ENCODE data around the gene TAS2R42. TPM values are rescaled to one million over a fixed set of nuclear protein-coding genes. Genes with fewer than 3 reads are reported as not detected.
A peak's percentile ranks its signal among the peaks of the same experiment; 100 is the strongest.

The TAS2R42 gene, protein sequence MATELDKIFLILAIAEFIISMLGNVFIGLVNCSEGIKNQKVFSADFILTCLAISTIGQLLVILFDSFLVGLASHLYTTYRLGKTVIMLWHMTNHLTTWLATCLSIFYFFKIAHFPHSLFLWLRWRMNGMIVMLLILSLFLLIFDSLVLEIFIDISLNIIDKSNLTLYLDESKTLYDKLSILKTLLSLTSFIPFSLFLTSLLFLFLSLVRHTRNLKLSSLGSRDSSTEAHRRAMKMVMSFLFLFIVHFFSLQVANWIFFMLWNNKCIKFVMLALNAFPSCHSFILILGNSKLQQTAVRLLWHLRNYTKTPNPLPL
- not detected for total RNA-seq

DNA sequence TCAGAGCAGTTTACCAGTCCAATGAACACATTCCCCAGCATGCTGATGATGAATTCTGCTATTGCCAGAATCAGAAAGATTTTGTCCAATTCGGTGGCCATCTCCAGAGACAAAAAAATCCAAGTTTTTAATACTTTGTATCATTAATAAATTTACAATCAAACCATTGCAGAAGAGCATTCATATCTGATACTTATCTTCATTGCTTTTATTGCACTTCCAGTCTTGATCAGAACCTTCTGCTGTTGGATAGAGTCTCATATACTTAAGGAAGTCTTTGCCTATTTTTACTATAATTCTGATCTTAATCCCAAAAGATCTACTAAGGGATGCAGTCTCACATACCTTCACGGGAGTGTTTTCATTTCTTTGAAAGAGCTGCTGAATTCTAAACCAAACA is at the start of gene TAS2R42:
Gene TAS2R42, minus strand, starts transcription at position 101 of the 400 bp plus-strand sequence. Its CDS starts 0 bp downstream, at position 101.
- intact Hi-C loops (cut with DNase I): no loop called here
- TF ChIP-seq EP300 (IDR thresholded peaks at IDR 0.05): no peak
- TF ChIP-seq POLR2A (IDR thresholded peaks at IDR 0.05; ENCODE audit: low read depth): no peak
- no peak for TF ChIP-seq POLR2AphosphoS5 (IDR thresholded peaks at IDR 0.05)
- TF ChIP-seq CTCF (IDR thresholded peaks at IDR 0.05): no peak
- Histone ChIP-seq H3K4me1 (no peaks in the 10 kb centered on the region), H3K27ac (replicated peaks in 1 of 4) (no peak within 1 kb of the TSS), H3K9me3 (no peaks in the 10 kb centered on the region), H3K36me3 (no peaks in the 10 kb centered on the region), H3K27me3 (no peaks in the 10 kb centered on the region), H3K4me3 (no peak within 1 kb of the TSS)
- DNase-seq (ENCODE audit: extremely low spot score): no peak
- WGBS: 44% methylated on average over 2 of the region's 2 CpGs

GRCh38 chr12:11233532-11233931 is 46.8 kb upstream of the TAS2R42 start:
- H3K36me3 ChIP-seq: no peaks in the 10 kb centered on the region
- 61% methylated on average over 5 of the region's 5 CpGs for WGBS
- no peak overlapping the region for H3K4me3 ChIP-seq
- H3K4me1 ChIP-seq: no peaks in the 10 kb centered on the region
- TF ChIP-seq POLR2A (IDR thresholded peaks at IDR 0.05; ENCODE audit: low read depth): no peak
- no peak for TF ChIP-seq POLR2AphosphoS5 (IDR thresholded peaks at IDR 0.05)
- TF ChIP-seq EP300 (IDR thresholded peaks at IDR 0.05): no peak
- no peak for TF ChIP-seq CTCF (IDR thresholded peaks at IDR 0.05)
- intact Hi-C loops (cut with DNase I): no loop called here
- no peaks in the 10 kb centered on the region for H3K27me3 ChIP-seq
- DNase-seq (ENCODE audit: extremely low spot score): no peak
- no peaks in the 10 kb centered on the region for H3K9me3 ChIP-seq
- no peak overlapping the region for H3K27ac ChIP-seq (replicated peaks in 1 of 4)

GRCh38 chr12:11228296-11228879 is 41.7 kb upstream of the TAS2R42 start:
- TF ChIP-seq POLR2AphosphoS5 (IDR thresholded peaks at IDR 0.05) (no peak), CTCF (IDR thresholded peaks at IDR 0.05) (peak in 1 of 3 experiments; percentile 29), EP300 (IDR thresholded peaks at IDR 0.05) (no peak), POLR2A (IDR thresholded peaks at IDR 0.05; ENCODE audit: low read depth) (no peak)
- 38% methylated on average over 5 of the region's 5 CpGs for WGBS
- intact Hi-C loops (cut with DNase I): no loop called here
- Histone ChIP-seq H3K4me1 (no peaks in the 10 kb centered on the region), H3K27me3 (no peaks in the 10 kb centered on the region), H3K36me3 (no peaks in the 10 kb centered on the region), H3K4me3 (no peak overlapping the region), H3K9me3 (no peaks in the 10 kb centered on the region), H3K27ac (replicated peaks in 1 of 4) (no peak overlapping the region)
- DNase-seq (ENCODE audit: extremely low spot score): no peak

- no peak for TF ChIP-seq POLR2A (IDR thresholded peaks at IDR 0.05; ENCODE audit: low read depth)
- no peaks in the 10 kb centered on the region for H3K36me3 ChIP-seq
- DNase-seq (ENCODE audit: extremely low spot score): no peak
- no peaks in the 10 kb centered on the region for H3K4me1 ChIP-seq
- no peaks in the 10 kb centered on the region for H3K27me3 ChIP-seq
- H3K9me3 ChIP-seq: peaks cover 0 to 5% (median 0%) of the 10 kb centered on the region in 4 donors
- intact Hi-C loops (cut with DNase I): no loop called here
- H3K4me3 ChIP-seq: no peak overlapping the region
- no peak overlapping the region for H3K27ac ChIP-seq (replicated peaks in 1 of 4)
- WGBS: 86% methylated on average over 4 of the region's 4 CpGs
Measured at GRCh38 chr12:11227373-11227772, 40.6 kb upstream of the TAS2R42 start.

DNA sequence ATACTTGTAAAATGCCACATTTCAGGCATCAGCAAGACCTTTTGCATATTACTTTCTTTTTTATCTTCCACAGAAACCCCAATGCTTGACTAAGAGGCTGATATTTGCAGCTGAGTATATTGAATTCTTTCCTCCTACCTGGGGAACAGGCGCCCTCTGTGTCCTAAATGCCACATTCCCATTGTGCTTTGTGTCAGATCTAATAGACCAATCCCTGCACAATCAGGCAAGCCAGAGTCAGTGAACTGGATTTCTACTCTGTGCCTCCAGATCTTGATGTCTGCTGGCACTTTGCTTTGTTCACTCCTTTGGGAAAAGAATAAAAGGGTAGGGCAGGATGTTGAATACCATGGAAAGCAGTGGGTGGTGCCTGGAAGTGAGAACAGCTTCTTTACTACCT is 22.4 kb upstream of the TAS2R42 start:
- Histone ChIP-seq H3K4me1 (no peaks in the 10 kb centered on the region), H3K9me3 (no peaks in the 10 kb centered on the region), H3K4me3 (no peak overlapping the region), H3K27me3 (no peaks in the 10 kb centered on the region), H3K36me3 (no peaks in the 10 kb centered on the region), H3K27ac (replicated peaks in 1 of 4) (no peak overlapping the region)
- no peak for DNase-seq (ENCODE audit: extremely low spot score)
- no peak for TF ChIP-seq POLR2A (IDR thresholded peaks at IDR 0.05; ENCODE audit: low read depth)
- TF ChIP-seq POLR2AphosphoS5 (IDR thresholded peaks at IDR 0.05): no peak
- no peak for TF ChIP-seq CTCF (IDR thresholded peaks at IDR 0.05)
- no peak for TF ChIP-seq EP300 (IDR thresholded peaks at IDR 0.05)
- 38% methylated on average over 1 of the region's 1 CpG for WGBS
- intact Hi-C loops (cut with DNase I): no loop called here

Data from esophagus muscularis mucosa (tissue), 4 donors.